GM06990 (cell line): Measurements from ENCODE around the gene RIMKLB.

Source experiments
- DNase-seq: peaks from one replicate; pipeline ENCODE4 v3.0.0-alpha.2; 2011; ENCODE audit not compliant: insufficient read length; ENCODE audit errors: extremely low read depth
- H3K27me3 ChIP-seq: replicated peaks from 2 replicates; pipeline ENCODE4 v1.6.0; 2011; ENCODE audit warnings: low read length; ENCODE audit not compliant: control insufficient read depth, insufficient read depth
- H3K36me3 ChIP-seq: 2 replicates; pipeline ENCODE4 v1.5.1; 2011; ENCODE audit warnings: low read length; ENCODE audit not compliant: control insufficient read depth, insufficient read depth
- H3K4me3 ChIP-seq: replicated peaks from 2 replicates; pipeline ENCODE4 v1.5.1; 2011; ENCODE audit warnings: low read depth, mild to moderate bottlenecking, control low read depth, low read length
- CTCF ChIP-seq: IDR thresholded peaks from 2 replicates; pipeline ENCODE4 v1.5.1; 2011; ENCODE audit warnings: low read length, control low read depth, mild to moderate bottlenecking, inconsistent platforms; ENCODE audit not compliant: insufficient read depth, poor library complexity, severe bottlenecking

RIMKLB gene

DNA sequence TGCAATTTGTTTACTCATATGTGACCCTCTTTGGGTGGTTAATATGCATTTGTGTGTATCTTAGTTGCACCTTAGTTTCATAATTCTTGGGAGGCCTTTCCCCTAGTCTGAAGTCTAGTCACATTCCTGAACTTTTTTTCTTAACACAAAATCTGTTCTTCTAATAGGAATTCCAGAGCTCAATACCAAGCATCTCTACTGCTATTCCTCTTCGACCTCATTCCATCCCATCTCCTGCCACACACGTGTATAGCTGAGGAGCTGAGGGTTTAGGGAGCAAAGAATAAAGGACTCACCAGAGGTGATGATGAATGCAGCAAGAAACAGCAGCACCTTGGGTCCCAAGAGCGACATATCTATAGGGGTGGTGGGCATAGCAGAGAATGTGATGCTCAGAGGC is 36.0 kb upstream of the RIMKLB start:
- no peak for DNase-seq
- Histone ChIP-seq H3K36me3 (no peaks in the 10 kb centered on the region), H3K4me3 (no peak overlapping the region), H3K27me3 (no peaks in the 10 kb centered on the region)
- TF ChIP-seq CTCF: no peak

- Histone ChIP-seq H3K36me3 (no peaks in the 10 kb centered on the region), H3K4me3 (no peak within 1 kb of the TSS), H3K27me3 (no peaks in the 10 kb centered on the region)
- no peak for TF ChIP-seq CTCF
- DNase-seq: no peak
Measured at GRCh38 chr12:8662593-8662992, 35.2 kb upstream of the RIMKLB start, which contains the start of gene MFAP5. Gene MFAP5 (minus strand): TSS chr12:8662826. CDS start chr12:8662104, 722 bp downstream.

GRCh38 chr12:8664228-8664913 is 33.4 kb upstream of the RIMKLB start:
- Histone ChIP-seq H3K36me3 (no peaks in the 10 kb centered on the region), H3K27me3 (no peaks in the 10 kb centered on the region), H3K4me3 (no peak overlapping the region)
- TF ChIP-seq CTCF: no peak
- no peak for DNase-seq

DNA sequence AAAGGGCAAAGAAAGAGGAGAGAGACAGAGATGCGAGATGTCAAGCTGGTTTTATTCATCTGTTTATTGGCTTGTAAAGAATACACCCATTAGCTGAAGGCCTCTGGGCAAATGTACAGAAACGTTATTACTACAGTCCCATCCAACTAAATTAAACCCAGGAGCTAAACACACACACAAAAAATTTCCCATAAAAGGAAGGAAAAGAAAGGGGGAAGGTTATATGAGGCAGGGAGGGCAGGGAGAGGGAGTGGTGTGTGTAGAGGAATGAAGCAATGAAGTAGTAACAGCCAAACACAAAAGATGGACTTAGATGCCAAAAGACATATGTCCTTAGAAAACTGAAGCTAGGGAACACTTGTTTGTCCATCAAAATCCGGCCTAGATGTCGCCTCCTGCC is 32.0 kb upstream of the RIMKLB start:
- no peak overlapping the region for H3K4me3 ChIP-seq
- H3K36me3 ChIP-seq: no peaks in the 10 kb centered on the region

GRCh38 chr12:8667270-8667669 is 30.5 kb upstream of the RIMKLB start:
- Histone ChIP-seq H3K36me3 (no peaks in the 10 kb centered on the region), H3K27me3 (no peaks in the 10 kb centered on the region), H3K4me3 (no peak overlapping the region)
- no peak for DNase-seq
- TF ChIP-seq CTCF: no peak

More for the DNA sequence above, 32.0 kb upstream of the RIMKLB start:
- H3K27me3 ChIP-seq: no peaks in the 10 kb centered on the region
- TF ChIP-seq CTCF: no peak
- DNase-seq: no peak

- no peak for TF ChIP-seq CTCF
- DNase-seq: no peak
- no peaks in the 10 kb centered on the region for H3K27me3 ChIP-seq
Measured at GRCh38 chr12:8668441-8668840, 29.4 kb upstream of the RIMKLB start.

More at GRCh38 chr12:8668441-8668840, 29.4 kb upstream of the RIMKLB start:
- Histone ChIP-seq H3K36me3 (no peaks in the 10 kb centered on the region), H3K4me3 (no peak overlapping the region)
